ENCODE data around the gene TMEM179.

Gene TMEM179

DNA sequence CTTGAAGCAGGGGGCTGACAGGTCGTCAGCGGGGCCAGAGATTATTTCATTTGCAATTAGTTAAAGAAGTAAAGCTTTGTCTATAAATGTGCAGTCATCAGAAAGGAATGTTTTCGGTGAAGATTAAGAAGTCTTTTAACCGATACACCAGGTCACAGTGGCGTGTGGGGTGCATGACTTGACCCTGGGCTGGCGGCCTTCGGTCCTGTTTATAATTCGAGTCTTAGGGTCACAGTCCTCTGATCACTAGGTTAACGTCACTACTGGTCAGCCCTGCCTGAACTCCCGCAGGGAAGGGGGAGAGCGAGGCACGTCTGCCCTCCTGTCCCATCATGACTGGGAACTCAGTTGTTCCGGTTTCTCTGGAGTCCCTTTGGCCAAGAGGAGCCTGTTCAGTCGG is 30.0 kb downstream of the TMEM179 start:
- DNase-seq, result no peak
- Mint-ChIP-seq H3K36me3 (ENCODE audit: insufficient read depth) (no peaks in the 10 kb centered on the region), H3K9me3 (no peaks in the 10 kb centered on the region), H3K27me3 (peaks cover 0 to 45% of the 10 kb centered on the region in 2 donors), H3K4me1 (ENCODE audit: low read depth in 2 of 2) (no peaks in the 10 kb centered on the region), H3K27ac (no peak overlapping the region), H3K4me3 (no peak overlapping the region)
- no peak for ATAC-seq (replicated peaks)

- Mint-ChIP-seq H3K27ac (no peak overlapping the region), H3K9me3 (no peaks in the 10 kb centered on the region), H3K27me3 (peaks cover 0 to 39% of the 10 kb centered on the region in 2 donors), H3K4me1 (ENCODE audit: low read depth in 2 of 2) (no peaks in the 10 kb centered on the region), H3K36me3 (ENCODE audit: insufficient read depth) (no peaks in the 10 kb centered on the region), H3K4me3 (no peak overlapping the region)
- ATAC-seq (replicated peaks) (no peak), DNase-seq (no peak)
Measured at GRCh38 chr14:104573930-104574329, 30.6 kb downstream of the TMEM179 start.

GRCh38 chr14:104572668-104573067 is 31.9 kb downstream of the TMEM179 start:
- no peaks in the 10 kb centered on the region for H3K36me3 Mint-ChIP-seq (ENCODE audit: insufficient read depth)
- no peaks in the 10 kb centered on the region for H3K9me3 Mint-ChIP-seq
- no peak for ATAC-seq (replicated peaks)
- DNase-seq, result no peak
- no peaks in the 10 kb centered on the region for H3K4me1 Mint-ChIP-seq (ENCODE audit: low read depth in 2 of 2)
- no peak overlapping the region for H3K27ac Mint-ChIP-seq
- H3K4me3 Mint-ChIP-seq, result no peak overlapping the region
- peaks cover under 1 to 28% of the 10 kb centered on the region in 2 donors for H3K27me3 Mint-ChIP-seq

- H3K9me3 Mint-ChIP-seq, result no peaks in the 10 kb centered on the region
- H3K27me3 Mint-ChIP-seq, result peaks cover 6 to 28% of the 10 kb centered on the region in 2 donors
- H3K4me3 Mint-ChIP-seq, result no peak overlapping the region
- DNase-seq (no peak), ATAC-seq (replicated peaks) (no peak)
- H3K27ac Mint-ChIP-seq, result no peak overlapping the region
- H3K36me3 Mint-ChIP-seq (ENCODE audit: insufficient read depth), result no peaks in the 10 kb centered on the region
- H3K4me1 Mint-ChIP-seq (ENCODE audit: low read depth in 2 of 2), result no peaks in the 10 kb centered on the region
Measured at GRCh38 chr14:104572024-104572626, 32.4 kb downstream of the TMEM179 start.

- no peaks in the 10 kb centered on the region for H3K4me1 Mint-ChIP-seq (ENCODE audit: low read depth in 2 of 2)
- H3K27me3 Mint-ChIP-seq, result peaks cover 13 to 29% of the 10 kb centered on the region in 2 donors
- H3K36me3 Mint-ChIP-seq (ENCODE audit: insufficient read depth), result no peaks in the 10 kb centered on the region
- DNase-seq, result no peak
- no peak overlapping the region for H3K4me3 Mint-ChIP-seq
- no peaks in the 10 kb centered on the region for H3K9me3 Mint-ChIP-seq
- no peak for ATAC-seq (replicated peaks)
- no peak overlapping the region for H3K27ac Mint-ChIP-seq
Measured at GRCh38 chr14:104571246-104571645, 33.3 kb downstream of the TMEM179 start.

DNA sequence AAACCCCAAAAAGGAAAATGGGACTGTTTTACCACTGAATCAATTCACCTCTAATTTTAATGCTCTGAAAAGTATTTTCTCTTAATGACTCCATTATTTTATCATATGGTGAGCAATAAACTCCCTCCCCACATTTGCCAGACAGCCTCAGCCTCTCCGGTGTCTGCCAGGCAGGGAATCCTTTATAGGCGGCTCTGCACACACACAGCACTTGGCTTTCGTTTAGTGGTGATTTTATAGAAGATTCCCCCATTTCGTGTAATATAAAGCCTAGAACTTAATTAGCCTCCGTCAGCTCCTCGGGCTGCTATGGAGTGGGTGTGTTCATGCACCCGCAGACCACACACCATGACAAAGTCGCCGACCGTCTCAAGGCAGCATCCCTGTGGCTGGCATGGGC is 35.1 kb downstream of the TMEM179 start:
- no peaks in the 10 kb centered on the region for H3K36me3 Mint-ChIP-seq (ENCODE audit: insufficient read depth)
- no peak overlapping the region for H3K27ac Mint-ChIP-seq
- ATAC-seq (replicated peaks), result no peak
- no peaks in the 10 kb centered on the region for H3K4me1 Mint-ChIP-seq (ENCODE audit: low read depth in 2 of 2)
- no peak overlapping the region for H3K4me3 Mint-ChIP-seq
- no peaks in the 10 kb centered on the region for H3K9me3 Mint-ChIP-seq
- DNase-seq, result no peak
- H3K27me3 Mint-ChIP-seq, result peaks cover 22 to 40% of the 10 kb centered on the region in 2 donors

DNA sequence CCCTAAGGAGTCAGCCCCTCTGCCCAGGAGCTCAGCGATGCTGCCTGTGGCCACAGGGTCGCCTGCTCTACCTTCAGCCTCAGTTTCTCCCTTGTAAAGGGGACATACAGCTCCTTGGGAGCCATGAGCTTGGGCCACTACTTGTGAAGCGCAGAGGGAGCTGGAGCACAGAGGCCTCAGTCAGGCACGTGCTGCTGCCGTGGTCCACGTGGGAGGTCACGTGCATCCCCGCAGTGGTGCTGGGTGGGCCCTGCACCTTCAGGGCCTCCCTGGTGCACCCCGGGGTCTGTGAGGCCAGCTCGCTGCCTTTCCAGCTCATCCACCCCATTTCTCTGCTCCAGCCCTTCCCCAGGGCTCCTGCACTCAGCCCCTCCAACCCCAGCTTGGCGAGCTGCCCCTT is 36.0 kb downstream of the TMEM179 start:
- H3K4me3 Mint-ChIP-seq, result no peak overlapping the region
- H3K9me3 Mint-ChIP-seq, result no peaks in the 10 kb centered on the region
- no peak for DNase-seq
- H3K4me1 Mint-ChIP-seq (ENCODE audit: low read depth in 2 of 2), result peaks cover 0 to 4% of the 10 kb centered on the region in 2 donors
- H3K27me3 Mint-ChIP-seq, result peaks cover 29 to 48% of the 10 kb centered on the region in 2 donors
- no peak for ATAC-seq (replicated peaks)
- H3K27ac Mint-ChIP-seq, result no peak overlapping the region
- no peaks in the 10 kb centered on the region for H3K36me3 Mint-ChIP-seq (ENCODE audit: insufficient read depth)

DNA sequence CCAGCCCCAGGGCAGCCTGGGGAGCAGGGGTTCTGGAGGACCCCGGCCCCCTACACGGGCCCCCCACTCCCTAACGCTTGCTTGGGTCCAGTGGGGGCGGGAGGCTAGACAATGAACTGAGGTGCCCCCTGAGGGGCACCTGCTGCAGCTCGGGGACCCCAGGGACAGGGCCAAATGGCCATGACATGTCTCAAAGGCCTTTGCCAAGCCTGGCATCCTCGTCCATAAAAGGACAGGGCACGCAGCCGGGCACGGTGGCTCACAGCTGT is 36.7 kb downstream of the TMEM179 start:
- Mint-ChIP-seq H3K9me3 (no peaks in the 10 kb centered on the region), H3K4me1 (ENCODE audit: low read depth in 2 of 2) (peaks cover 0 to 4% of the 10 kb centered on the region in 2 donors), H3K36me3 (ENCODE audit: insufficient read depth) (no peaks in the 10 kb centered on the region), H3K27me3 (peaks cover 29 to 54% of the 10 kb centered on the region in 2 donors), H3K27ac (no peak overlapping the region), H3K4me3 (no peak overlapping the region)
- DNase-seq (no peak), ATAC-seq (replicated peaks) (no peak)

- no peak overlapping the region for H3K4me3 Mint-ChIP-seq
Measured at GRCh38 chr14:104567141-104567956, 37.2 kb downstream of the TMEM179 start.

DNA sequence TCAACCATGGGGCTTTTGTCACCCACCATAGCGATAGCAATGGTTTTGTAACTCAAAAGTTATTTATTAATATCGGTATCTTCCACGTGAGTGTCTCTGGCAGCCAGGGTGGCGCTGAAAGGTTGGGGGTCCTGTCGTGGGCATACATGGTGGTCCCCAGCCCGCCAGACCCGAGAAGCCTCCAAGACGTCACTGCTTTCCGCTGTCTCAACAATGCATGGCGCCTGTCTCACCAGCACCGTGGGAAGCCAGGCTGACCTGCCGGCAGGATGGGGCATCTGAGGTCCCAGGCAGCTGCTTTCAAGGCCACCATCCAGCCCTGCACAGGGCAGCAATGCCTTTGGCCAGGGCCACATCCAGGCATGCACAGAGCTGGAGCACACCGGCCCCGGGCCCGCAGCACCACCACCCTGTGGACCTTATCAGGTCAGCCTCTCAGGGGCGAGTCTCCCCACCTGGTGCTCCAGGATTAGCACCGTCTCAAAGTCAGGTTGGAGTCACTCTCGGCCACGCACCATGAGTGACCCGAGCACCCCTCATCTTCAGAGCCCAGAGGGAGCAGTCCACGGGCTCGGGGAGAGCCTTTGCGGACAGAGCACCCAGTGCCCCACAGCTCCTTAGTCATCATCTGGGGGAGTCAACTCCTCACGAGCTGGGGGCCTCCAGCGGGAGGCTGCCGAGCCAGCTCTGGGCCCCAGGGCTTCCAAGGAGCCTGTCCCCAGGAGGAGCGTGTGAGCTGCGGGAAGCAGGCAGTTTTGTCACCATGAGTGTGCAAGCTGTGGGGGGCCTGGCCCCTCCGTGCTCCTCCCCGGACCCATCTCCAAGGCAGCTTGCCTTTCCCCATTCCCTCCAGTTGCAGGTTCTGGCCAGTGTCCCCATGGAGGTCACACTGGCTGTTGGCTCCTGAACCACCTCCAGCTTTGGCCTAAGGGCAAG is 39.6 kb downstream of the TMEM179 start:
- Mint-ChIP-seq H3K27ac (no peak overlapping the region), H3K36me3 (ENCODE audit: insufficient read depth) (no peaks in the 10 kb centered on the region), H3K4me3 (no peak overlapping the region), H3K9me3 (no peaks in the 10 kb centered on the region), H3K4me1 (ENCODE audit: low read depth in 2 of 2) (peaks cover 0 to 4% of the 10 kb centered on the region in 2 donors), H3K27me3 (peaks cover 29 to 66% of the 10 kb centered on the region in 2 donors)
- DNase-seq, result no peak
- ATAC-seq (replicated peaks), result no peak

More at GRCh38 chr14:104567141-104567956, 37.2 kb downstream of the TMEM179 start:
- no peak for ATAC-seq (replicated peaks)
- Mint-ChIP-seq H3K4me1 (ENCODE audit: low read depth in 2 of 2) (peaks cover 0 to 4% of the 10 kb centered on the region in 2 donors), H3K27me3 (peaks cover 29 to 48% of the 10 kb centered on the region in 2 donors), H3K9me3 (no peaks in the 10 kb centered on the region), H3K36me3 (ENCODE audit: insufficient read depth) (no peaks in the 10 kb centered on the region), H3K27ac (no peak overlapping the region)
- no peak for DNase-seq

DNA sequence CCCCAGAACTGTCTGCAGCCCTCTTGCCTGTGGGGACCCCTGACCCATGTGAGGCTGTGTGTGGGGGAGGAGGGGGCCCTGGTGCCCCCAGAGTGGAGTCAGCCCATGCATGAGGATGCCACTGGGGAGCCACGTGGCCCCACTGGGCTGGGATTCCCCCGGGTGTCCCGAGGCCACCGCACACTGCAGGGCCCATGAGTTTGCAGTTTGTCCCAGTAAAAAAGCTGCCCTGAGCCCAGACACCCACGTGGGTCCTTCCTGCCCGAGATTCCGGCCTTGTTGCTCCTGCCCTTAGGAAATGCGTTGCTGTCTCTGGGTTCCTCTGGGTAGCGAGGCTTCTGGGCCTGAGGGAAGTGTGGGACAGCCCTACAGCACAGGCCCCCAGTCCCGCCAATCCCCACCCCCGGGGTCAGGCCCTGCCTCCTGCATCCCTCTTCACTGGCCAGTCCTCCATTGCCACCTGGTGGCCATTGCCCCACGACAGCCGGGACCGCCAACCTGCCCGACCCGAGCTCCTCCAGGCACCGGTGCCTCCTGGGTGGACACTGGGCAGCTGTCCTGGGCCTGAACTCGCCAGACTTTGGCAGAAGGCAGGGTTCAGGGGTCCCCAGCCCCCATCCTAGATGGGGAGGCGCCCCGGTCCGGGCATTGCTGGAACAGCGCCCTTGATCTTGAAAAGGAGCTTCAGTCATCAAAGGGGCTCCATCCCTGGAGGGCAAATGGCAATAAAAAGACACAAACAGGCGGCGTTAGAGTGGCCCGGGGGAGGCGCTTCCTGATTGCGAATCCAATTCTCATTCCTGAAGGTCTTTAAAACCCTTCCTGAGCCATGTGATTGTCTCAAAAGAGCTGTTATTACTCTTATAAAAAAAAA is 40.6 kb downstream of the TMEM179 start:
- DNase-seq (peak; percentile 43 to 58 (median 55)), ATAC-seq (replicated peaks) (peak; percentile 43)
- H3K4me1 Mint-ChIP-seq (ENCODE audit: low read depth in 2 of 2), result peaks cover 0 to 4% of the 10 kb centered on the region in 2 donors
- no peak overlapping the region for H3K27ac Mint-ChIP-seq
- H3K9me3 Mint-ChIP-seq, result no peaks in the 10 kb centered on the region
- no peaks in the 10 kb centered on the region for H3K36me3 Mint-ChIP-seq (ENCODE audit: insufficient read depth)
- H3K27me3 Mint-ChIP-seq, result peaks cover 29 to 72% of the 10 kb centered on the region in 2 donors
- peak overlapping the region in 1 of 2 donors; percentile 9 for H3K4me3 Mint-ChIP-seq

DNA sequence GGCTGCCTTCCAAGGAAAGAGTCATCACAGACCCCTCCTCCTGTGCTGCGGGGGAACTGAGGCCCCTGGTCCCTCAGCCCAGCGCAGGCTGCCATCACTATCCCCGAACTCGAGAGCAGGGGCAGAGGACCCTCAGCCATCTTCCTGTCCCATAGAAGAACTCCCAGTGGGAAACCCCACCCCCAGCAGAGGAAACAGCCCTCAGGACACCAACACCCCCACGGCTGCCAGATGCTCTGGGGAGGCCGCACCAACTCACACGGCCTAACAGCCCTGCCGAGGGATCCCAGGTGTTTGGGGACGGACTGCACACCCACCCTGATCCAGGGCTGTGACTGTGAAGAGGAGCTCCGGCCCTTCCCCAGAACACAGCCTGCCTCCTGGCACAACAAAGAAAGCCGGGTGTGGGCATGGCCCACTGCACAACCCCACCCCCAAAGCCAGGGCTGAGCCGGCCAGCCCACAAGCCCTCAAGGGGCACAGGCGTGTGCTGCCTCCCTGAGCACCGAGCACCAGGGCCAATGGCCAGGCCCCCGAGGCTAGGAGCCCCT is 41.3 kb downstream of the TMEM179 start:
- H3K4me3 Mint-ChIP-seq, result no peak overlapping the region
- no peaks in the 10 kb centered on the region for H3K36me3 Mint-ChIP-seq (ENCODE audit: insufficient read depth)
- DNase-seq, result no peak
- peaks cover 29 to 72% of the 10 kb centered on the region in 2 donors for H3K27me3 Mint-ChIP-seq
- H3K27ac Mint-ChIP-seq, result no peak overlapping the region
- peaks cover 0 to 4% of the 10 kb centered on the region in 2 donors for H3K4me1 Mint-ChIP-seq (ENCODE audit: low read depth in 2 of 2)
- ATAC-seq (replicated peaks), result no peak
- no peaks in the 10 kb centered on the region for H3K9me3 Mint-ChIP-seq
